Stimulated activated CD8-positive, alpha-beta memory T cell treated with anti-CD3 and anti-CD28 coated beads, Interleukin-15, amount 100 ng/mL, for 4 hours (primary cell): Measurements from ENCODE around the gene VIPR2.

Source experiments
- DNase-seq, 2 donors: peaks; one replicate each; pipeline ENCODE4 v3.0.0-alpha.2; 2020; ENCODE audit warnings: low read depth in 2 of 2

The VIPR2 gene

DNA sequence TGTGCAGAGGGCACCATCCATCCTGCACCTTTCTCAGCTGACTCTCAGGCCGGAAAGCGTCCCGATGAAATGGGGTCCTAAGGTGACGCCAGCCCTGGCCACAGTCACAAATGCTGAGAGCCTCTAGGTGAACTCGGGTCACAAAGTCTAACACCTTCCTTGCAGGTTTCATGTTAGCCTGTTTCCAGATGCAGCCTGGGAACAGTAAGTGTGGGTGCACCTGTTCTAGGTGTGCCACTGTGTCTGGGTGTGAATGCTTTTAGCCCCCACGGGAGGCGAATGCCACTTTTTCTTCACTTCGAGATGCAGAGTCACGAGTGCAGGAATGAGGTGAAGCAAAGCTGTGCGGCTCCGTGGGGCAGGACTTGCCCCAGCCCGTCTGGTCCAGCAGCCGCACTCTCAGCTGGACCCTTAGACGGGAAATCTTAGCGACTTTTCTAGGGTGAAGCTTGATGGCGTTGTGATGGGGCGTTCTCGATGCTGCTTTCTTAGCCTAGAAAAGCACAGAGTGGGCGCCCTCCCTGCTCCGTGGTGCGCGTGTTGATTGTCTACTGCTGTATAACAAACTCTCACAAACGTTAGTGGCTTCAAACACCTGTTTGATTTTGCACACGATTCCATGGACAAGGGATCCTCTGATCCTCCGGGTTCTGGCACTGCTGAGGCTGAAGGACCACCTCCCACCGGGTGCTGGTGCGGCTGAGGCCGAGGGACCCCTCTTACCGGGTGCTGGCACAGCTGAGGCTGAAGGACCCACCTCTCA is 13.6 kb upstream of the VIPR2 start:
- no peak for DNase-seq

DNA sequence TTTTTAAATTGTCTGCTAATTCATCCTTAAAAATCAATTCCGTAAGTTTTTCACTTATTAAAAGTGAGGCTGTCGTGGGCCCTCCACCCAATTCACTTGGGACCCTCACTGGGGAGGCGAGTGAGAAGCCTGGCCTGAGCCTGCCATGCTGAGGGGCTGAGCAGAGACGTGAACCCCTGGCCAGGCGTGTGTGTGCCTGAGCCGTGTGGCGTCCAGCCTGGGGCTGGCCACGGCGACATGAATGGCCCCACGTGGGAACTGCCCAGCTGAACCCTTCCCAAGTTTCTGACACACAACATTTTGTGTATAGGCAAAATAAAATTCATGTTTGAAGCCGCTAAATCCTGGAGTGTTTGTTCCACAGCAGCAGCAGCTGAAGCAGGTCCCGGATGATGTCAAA is 13.0 kb upstream of the VIPR2 start:
- DNase-seq = no peak

DNA sequence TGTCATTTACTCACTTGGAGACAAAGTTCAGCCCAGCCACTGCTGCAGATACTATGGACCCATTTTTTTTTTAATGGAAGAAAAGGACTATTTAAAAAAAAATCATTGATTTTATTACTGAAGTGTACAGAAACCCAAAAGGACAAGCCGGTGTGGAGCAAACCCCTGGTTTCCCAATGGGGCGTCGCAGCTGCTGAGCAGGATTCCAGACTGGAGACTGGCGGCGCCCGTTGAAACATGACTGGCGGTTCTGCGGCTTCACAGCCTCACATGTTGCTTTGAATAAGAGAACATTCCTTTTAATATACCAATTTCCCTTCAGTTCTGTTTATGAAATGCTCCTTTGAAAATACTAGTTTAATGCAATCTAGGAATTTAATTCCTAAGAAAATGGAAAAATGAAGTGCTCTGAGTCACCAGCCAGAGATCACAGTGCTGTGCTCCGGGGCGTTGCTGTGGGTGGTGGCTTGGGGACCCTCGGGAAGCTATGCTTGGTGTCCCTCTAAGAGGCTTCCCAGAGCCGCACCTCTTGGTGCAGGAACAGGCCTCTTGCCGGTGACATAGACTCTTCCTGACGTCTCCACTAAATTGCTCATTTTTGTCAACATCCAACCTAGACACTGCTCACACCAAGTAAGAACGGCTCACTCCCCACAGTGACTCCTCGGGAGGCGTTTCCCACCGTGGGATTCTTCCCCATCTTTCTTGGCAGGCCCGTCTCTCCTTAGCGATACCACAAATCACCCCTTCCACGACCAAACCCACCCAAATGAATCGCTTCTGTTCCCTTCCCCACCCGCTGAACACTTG is 12.0 kb upstream of the VIPR2 start:
- no peak for DNase-seq

DNA sequence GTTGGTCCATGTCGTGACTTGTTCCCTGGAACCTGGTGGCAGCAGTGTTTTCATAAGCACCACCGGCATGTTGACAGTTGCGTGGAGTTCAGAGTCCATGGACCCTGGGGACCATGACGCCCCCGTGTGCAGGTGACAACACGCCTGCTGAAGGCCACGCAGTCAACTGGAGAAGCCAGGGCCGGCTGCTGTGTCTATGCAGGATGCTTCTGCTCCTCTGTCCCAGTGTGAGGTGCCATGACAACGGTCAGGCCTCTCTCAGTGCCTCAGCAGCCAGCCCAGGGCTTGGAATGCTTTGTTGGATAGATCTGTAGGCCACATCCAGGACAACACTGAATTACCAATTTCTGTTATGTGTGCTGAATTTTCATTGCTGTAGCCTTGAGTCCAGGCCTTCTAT is 10.7 kb upstream of the VIPR2 start:
- no peak for DNase-seq

GRCh38 chr7:159154243-159154642 is 9.6 kb upstream of the VIPR2 start:
- DNase-seq = no peak

- no peak for DNase-seq
These were observed 8.8 kb upstream of the VIPR2 start for GRCh38 chr7:159153511-159153910.

DNA sequence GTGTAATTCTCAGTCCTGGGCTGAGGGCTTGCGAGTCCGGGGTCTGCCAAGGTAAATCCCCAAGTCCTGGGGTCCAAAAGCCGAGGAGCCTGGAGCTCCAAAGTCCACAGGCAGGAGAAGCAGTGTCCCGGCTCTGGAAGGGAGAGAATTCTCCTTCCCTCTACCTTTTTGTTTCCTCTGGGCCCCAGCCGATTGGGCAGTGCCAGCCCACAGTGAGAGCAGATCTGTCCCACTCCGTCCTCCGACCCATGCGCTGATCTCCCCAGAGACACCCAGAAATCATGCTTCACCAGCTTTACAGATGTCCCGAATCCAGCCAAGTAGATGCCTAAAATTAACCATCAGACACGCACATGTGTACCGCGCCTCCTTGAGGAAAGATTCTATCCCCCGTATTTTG is 8.1 kb upstream of the VIPR2 start:
- no peak for DNase-seq

DNA sequence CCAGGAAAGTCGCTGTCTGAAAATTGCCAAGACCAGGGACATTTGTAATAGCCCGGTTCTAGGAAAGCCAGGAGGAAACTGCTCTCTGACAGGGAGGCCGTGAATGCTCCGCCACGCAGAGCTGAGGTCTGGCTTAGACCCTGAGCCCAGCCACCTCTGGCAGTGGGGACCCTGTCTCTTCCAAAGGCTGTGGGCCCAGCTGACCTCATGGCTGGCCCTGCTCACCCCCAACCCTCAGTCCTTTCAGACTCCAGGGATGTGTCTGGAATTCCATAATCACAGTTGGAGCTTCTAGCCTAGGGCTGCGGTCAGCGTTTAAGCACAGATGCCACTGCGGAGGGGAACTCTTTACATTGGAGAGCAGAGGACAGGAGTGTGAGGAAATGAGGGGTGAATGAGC is 6.6 kb upstream of the VIPR2 start:
- DNase-seq = no peak

GRCh38 chr7:159149488-159149887 is 4.8 kb upstream of the VIPR2 start:
- no peak for DNase-seq

- no peak for DNase-seq
These were observed 4.0 kb upstream of the VIPR2 start for GRCh38 chr7:159148430-159149395.

DNA sequence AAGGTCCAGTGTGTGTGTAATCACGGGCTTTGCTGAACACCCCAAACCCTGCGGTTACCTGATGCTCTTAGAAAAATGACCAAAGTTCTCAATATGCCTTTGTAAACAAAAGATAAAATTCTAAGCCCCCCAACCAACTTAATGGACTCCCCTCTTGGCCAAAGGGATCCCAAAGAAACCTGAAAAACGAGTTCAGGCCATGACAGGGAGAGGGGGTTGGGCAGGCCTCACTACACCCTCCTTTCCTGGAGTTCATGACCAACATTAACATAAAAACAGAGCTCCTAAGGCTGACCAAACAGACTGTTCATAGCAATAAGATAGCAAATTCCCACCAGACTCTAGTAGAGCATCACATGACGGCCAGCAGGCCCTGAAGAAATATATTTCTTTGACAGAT is 3.0 kb upstream of the VIPR2 start:
- no peak for DNase-seq

- DNase-seq = no peak
These were observed 2.6 kb upstream of the VIPR2 start for GRCh38 chr7:159147246-159147645.

GRCh38 chr7:159146084-159146858 is 1.6 kb upstream of the VIPR2 start:
- no peak for DNase-seq

DNA sequence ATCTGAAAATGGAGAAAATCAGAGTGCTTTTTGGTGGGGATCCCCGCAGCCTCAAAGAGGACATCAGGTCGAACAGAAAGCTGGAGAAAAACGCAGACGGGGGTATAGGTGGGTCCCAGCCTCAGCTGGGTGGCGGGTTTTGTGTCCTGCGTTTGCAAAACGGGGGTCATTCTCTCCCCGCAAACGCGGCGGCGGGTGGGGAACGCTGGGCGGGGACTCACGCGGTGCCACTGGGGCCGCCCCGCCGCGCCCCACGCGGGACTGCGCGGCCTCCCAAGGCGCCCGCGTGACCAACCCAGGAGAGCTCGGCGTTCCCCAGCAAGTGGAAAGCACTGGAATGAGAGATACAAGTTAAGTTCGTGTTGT is 806 bp upstream of the VIPR2 start:
- DNase-seq = no peak

DNA sequence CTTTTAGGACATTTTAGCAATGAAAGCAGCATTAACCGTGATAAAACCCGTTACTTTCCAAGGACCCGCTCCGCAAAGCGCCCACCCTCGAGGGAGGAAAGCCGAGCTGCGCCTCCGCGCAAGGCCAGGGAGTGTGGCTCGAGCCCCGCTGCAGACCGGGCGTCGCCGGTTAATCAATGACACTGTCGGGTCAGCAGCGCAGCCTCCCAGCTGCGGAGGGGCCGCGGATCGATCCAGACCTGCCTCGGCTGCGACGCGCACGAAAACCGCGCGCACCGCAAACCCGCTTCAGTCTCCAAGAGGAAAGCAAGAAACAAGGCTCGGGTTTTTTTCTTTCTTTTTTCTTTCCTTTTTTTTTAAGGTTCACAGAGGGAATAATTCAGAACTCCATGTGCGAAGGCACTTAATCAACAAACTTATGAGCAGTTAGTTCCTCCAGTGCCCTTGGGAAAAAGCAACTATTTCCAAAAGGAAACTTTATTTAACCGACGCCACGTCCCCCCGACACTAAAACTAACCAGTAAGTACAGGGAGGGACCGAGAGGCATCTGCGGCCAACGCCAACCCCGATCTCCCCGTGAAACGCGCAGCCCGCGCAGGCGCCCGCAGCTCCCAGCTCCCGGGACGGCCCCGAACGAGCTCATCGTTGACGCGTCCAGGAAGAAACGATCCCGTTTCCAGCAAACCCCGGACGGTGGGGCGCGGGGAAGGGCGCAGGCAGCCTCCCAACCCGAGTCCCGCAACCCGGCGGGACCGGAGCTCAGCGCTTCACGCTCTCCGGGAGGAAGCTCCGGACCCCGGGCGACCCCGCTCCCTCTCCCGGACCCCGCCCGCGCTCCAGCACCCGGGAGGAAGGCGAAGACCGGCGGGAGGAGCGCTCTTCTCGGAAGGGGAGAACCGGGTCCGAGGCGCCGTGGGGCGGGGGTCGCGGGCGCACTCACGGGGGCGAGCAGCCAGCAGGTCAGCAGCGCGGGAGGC is 598 bp downstream of the VIPR2 start:
- no peak for DNase-seq

- DNase-seq = no peak
These were observed 1.9 kb downstream of the VIPR2 start for GRCh38 chr7:159142730-159143129.

DNA sequence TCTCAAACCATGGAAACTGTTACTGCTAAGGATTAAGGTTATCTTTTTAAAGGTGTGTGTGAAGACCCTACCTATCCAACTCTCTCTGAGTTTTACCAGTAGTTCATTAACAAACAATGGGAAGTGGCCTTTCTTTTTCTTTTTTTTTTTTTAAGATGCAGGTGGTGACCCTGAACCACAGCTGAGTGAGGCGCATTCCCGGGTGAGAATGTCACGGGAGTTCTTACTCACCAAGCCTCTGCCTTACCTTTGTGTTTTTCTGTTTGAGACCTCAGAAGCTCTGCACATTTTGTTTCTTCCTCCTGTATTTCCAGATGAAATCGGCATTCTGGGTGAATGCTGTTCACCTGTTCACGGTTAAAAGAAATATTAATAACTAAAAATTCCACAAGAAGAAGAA is 2.5 kb downstream of the VIPR2 start:
- DNase-seq = no peak

GRCh38 chr7:159141660-159142059 is 3.0 kb downstream of the VIPR2 start:
- DNase-seq = no peak

DNA sequence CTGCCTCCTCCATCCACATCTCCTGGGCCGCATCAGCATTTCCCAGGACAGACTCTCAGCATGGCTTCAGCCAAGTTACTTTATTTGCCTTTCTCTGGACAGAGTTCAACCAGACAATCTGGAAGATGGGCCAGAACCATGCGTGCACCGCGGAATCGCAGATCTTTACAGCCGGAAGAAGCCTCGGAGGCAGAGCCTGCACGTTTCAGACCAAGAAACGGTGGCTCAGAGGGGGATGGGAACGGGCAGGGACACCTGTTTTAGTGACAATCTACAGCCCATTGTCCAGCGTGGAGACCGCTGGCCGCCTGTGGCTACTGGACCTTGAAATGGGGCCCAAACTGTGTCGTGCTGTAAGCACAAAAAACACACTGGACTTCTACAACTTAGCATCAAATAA is 3.5 kb downstream of the VIPR2 start:
- DNase-seq = no peak
